Fibroblast of skin of left biceps (primary cell): Measurements from ENCODE around the gene KRT71.
A peak's percentile ranks its signal among the peaks of the same experiment; 100 is the strongest.

Experiments
- DNase-seq, 2 experiments: peaks; one replicate each; pipeline ENCODE4 v3.0.0-alpha.2; 2013; ENCODE audit warnings: low read depth in 2 of 2

The KRT71 gene

DNA sequence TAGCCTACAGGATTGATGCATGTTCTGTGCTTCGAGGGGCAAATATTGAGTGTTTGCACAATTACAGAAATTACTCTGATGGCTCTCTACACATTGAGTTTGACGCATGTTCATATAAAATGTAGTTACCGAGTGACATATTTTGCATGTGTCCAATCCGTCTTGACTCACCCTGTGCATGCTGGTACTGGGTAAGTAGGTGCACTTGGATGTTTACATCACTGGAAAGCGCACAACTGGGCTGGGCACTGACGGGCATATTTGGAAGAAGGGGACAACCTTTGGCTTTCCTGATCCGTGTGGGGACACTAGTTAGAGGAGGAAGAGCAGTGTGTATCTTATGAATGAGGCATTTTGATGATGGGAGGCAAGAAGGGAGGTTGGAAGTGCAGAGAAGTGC, 55.0 kb downstream of the KRT71 start:
- DNase-seq: no peak

DNA sequence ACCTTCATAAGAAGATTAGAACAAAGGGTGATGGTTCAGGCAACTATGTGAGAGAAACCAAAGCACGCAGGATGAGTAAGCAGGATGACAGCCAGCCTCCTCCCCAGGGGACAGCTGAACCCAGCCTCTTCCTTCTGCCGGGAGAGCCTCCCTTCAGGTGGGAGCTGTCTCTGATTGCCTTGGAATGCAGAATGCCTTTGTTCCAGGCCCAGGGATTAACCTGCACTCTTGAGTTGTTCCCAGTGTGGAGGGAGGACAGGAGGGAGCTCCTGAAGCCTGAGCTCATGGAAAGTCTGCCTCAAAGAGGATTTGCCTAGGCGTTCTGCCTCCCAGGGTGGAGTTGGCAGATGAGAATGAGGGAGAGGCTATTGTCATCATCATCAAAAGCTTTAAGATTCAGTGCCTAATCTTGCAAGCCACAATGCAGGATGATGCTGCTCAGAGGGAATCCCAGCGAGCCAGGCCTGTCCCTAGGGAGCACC, 56.3 kb downstream of the KRT71 start:
- DNase-seq: peak; percentile 47

DNA sequence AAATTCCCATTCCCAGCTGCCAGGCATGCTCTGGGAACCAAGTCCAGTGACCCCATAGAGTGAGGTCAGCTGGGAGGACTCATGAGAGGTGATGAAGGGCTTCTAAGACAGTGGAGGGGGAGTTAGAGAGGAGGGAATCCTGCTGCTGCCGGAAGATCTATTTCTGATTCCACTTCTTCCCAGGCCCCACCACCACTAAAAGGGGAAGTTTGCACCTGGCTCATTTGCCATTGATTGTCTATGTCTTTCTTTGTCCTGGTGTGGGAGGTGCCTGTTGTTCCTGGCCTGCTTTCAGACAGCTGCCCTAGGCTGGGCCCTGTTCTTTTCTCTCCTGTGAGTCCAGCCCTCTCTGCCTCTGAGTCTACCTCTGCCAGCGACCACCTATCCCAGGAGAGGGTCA, 56.9 kb downstream of the KRT71 start:
- no peak for DNase-seq

DNA sequence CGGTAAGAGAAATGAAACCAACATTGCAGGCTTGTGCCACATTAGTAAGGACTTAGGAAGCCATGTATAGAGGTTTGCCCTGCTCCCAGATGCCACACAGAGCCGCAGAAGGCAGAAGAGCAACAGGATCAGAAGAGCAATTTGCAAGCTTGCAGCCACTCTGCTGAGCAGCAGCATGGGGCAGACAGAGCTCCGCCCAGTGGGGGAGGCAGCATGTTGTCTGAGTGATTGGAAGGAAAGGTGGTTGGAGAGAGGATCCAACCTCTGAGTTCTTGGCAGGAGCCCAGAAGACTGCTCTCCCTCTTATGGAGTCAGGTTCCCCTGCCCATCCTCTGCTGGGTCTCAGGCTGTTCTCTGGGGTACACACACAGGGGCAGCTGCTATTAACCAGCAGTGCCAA, 57.6 kb downstream of the KRT71 start:
- DNase-seq: no peak

DNA sequence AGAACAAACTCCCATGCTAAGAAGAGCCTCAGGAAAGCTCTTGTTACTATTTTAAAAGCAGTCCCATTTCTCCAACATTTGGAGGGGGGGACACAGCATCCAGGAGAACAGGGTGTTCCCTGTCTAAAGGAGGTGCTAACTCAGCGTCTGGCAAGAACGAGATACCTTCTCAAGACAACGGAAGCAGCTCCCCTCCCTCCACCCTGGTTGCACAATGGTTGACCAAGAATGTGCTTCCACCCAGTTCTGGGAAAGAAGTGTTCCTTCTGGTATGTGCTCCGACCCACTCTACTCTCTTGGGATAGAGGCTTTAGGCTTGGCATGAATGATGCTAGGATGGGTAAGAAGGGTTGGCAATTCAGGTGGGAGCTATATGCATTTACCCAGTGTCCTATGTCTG, 58.4 kb downstream of the KRT71 start:
- no peak for DNase-seq

DNA sequence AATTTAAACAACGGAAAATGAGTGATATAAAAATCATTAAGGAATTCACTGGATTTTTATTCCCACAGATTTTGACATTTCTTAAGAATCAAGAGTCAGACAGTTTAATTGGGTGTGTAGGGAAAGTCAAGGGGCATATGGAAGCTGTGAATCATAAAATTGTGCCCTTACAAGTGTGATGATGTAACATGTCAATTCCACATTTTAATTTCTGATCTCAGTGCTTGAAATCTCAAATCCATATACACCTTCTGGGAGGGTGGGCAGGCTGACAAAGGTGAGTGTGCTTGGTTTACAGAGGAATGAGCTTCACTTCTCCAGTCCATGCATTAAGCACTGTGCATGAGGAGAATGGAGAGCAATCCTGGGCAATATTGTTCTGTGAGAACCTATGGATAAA, 58.8 kb downstream of the KRT71 start:
- no peak for DNase-seq
